Common myeloid progenitor, CD34-positive (primary cell): ENCODE measurements around the gene RNF141.

Experiments
- CTCF ChIA-PET: fragments of 350-600 bp; sonication (Branson Sonifier 250); formaldehyde crosslinking; loops from one replicate; lab custom pipeline; 2021; ENCODE audit warnings: antibody characterized with exemption; lab: Charles Lee
- POLR2A ChIA-PET: fragments of 350-600 bp; sonication (Branson Sonifier 250); formaldehyde crosslinking; loops from one replicate; lab custom pipeline; 2021; ENCODE audit warnings: antibody characterized with exemption; lab: Charles Lee
- DNase-seq, 3 donors: peaks; one replicate each; pipeline versions ENCODE4 v3.0.0 to v3.0.0-alpha.2; 2013
- H3K27ac ChIP-seq, 2 experiments: 1 replicate in 1 of 2; 2 replicates in 1 of 2; pipeline ENCODE4 v1.7.0; 2013; ENCODE audit warnings: inconsistent platforms in 2 of 2, low read length in 2 of 2, mild to moderate bottlenecking in 2 of 2, low read depth in 1 of 2, moderate library complexity in 1 of 2; ENCODE audit not compliant: severe bottlenecking in 2 of 2, insufficient read depth in 1 of 2, poor library complexity in 1 of 2
- H3K27me3 ChIP-seq, 5 experiments: replicated peaks in 2 of 5; 1 replicate in 3 of 5; 2 replicates in 2 of 5; pipeline versions ENCODE4 v1.6.1 to v1.7.0; 2013; ENCODE audit warnings: low read length in 4 of 5, mild to moderate bottlenecking in 2 of 5, moderate library complexity in 2 of 5, inconsistent platforms in 1 of 5; ENCODE audit not compliant: insufficient read depth in 5 of 5, control insufficient read depth in 4 of 5
- H3K36me3 ChIP-seq, 4 experiments: 1 replicate in 2 of 4; 2 replicates in 2 of 4; pipeline versions ENCODE4 v1.6.1 to v1.7.0; 2013; ENCODE audit warnings: low read length in 3 of 4, control low read depth in 1 of 4, mild to moderate bottlenecking in 1 of 4; ENCODE audit not compliant: control insufficient read depth in 4 of 4, insufficient read depth in 4 of 4
- H3K4me1 ChIP-seq, 4 experiments: 1 replicate in 3 of 4; 2 replicates in 1 of 4; pipeline versions ENCODE4 v1.6.1 to v1.7.1; 2013; ENCODE audit warnings: low read length in 3 of 4, mild to moderate bottlenecking in 3 of 4, control low read depth in 1 of 4, inconsistent platforms in 1 of 4, moderate library complexity in 1 of 4; ENCODE audit not compliant: control insufficient read depth in 4 of 4, insufficient read depth in 4 of 4; ENCODE audit errors: control extremely low read depth in 1 of 4
- H3K4me3 ChIP-seq, 7 experiments: 1 replicate in 4 of 7; 2 replicates in 3 of 7; pipeline versions ENCODE4 v1.5.1 to v1.7.0; 2013; ENCODE audit warnings: mild to moderate bottlenecking in 7 of 7, low read length in 6 of 7, moderate library complexity in 6 of 7, inconsistent platforms in 2 of 7, low read depth in 2 of 7, control low read depth in 1 of 7; ENCODE audit not compliant: insufficient read depth in 4 of 7, control insufficient read depth in 1 of 7; ENCODE audit errors: extremely low read depth in 1 of 7
- H3K9me3 ChIP-seq, 5 experiments: 1 replicate in 4 of 5; 2 replicates in 1 of 5; pipeline versions ENCODE4 v1.6.1 to v1.7.1; 2013; ENCODE audit warnings: low read length in 4 of 5, mild to moderate bottlenecking in 2 of 5, inconsistent platforms in 1 of 5, low read depth in 1 of 5, moderate library complexity in 1 of 5; ENCODE audit not compliant: control insufficient read depth in 4 of 5, insufficient read depth in 2 of 5; ENCODE audit errors: control extremely low read depth in 1 of 5
- WGBS: methylation state at CpG from one replicate; pipeline ENCODE4 v1.1.5; 2013; ENCODE audit not compliant: insufficient coverage; 5-methylcytosine and 5-hydroxymethylcytosine counted together

RNF141 gene

GRCh38 chr11:10498022-10498400, 43.0 kb downstream of the RNF141 start:
- CTCF ChIA-PET, result interaction anchor here (0.6 to 2.0 kb wide), 5 partner anchors 9 to 96 kb away, joined by 3 to 6 read pairs (median 4); no protein-coding TSS in a partner anchor
- POLR2A ChIA-PET, result no interaction called here
- WGBS, result 100% methylated on average over 7 of the region's 7 CpGs
- DNase-seq, result no peak
- Histone ChIP-seq H3K4me1 (peaks cover 0 to 10% (median 8%) of the 10 kb centered on the region in 4 experiments), H3K27me3 (no peaks in the 10 kb centered on the region), H3K4me3 (no peak overlapping the region), H3K9me3 (peaks cover 0 to 3% (median 0%) of the 10 kb centered on the region in 5 experiments), H3K27ac (no peak overlapping the region), H3K36me3 (peaks cover 38 to 97% (median 78%) of the 10 kb centered on the region in 4 experiments)

DNA sequence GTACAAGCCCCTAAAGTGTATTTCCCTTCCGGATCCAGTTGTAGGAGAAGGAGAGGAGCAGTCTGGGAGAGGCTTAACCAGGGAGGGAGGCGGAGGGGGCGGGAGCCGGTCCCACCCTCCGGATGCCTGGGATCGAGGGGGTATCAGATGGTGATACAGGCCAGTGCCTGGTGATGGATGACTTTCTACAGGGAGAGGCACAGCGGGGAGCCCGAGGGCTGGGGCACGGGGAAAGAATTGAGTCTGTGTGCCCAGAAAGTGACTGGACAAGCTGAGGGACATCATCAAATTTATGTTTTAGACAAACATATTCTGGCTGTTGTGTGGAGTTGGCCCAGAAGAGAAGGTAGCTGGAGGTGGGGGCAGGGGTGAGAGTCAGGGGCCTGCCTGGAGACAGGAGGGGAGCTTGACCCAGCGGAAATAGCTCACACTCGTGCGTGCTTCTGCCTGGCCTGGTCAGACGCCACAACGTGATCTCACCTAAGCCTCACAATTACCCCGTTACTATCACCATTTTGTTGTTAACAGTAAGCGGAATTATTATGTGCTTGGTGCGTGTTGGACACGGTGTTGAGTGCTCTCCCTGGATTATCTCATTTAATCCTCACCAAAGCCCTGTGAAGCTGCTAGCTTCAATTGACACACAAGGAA, 43.5 kb downstream of the RNF141 start:
- H3K4me1 ChIP-seq, result peaks cover 0 to 5% (median 3%) of the 10 kb centered on the region in 4 experiments
- WGBS, result 98% methylated on average over 9 of the region's 18 CpGs
- POLR2A ChIA-PET, result no interaction called here
- no peak overlapping the region for H3K4me3 ChIP-seq
- CTCF ChIA-PET, result interaction anchor here (0.6 to 2.0 kb wide), 4 partner anchors 9 to 96 kb away, joined by 3 to 6 read pairs (median 4); no protein-coding TSS in a partner anchor
- no peak overlapping the region for H3K27ac ChIP-seq
- peaks cover 0 to 3% (median 0%) of the 10 kb centered on the region in 5 experiments for H3K9me3 ChIP-seq
- H3K36me3 ChIP-seq, result peaks cover 38 to 98% (median 76%) of the 10 kb centered on the region in 4 experiments
- DNase-seq, result no peak
- H3K27me3 ChIP-seq, result no peaks in the 10 kb centered on the region

GRCh38 chr11:10496296-10496936, 44.6 kb downstream of the RNF141 start:
- CTCF ChIA-PET, result interaction anchor here (1.0 to 2.0 kb wide), 6 partner anchors 8 to 95 kb away, joined by 3 to 6 read pairs (median 4); partner anchors contain the start of gene RNF141
- Histone ChIP-seq H3K4me3 (no peak overlapping the region), H3K36me3 (peaks cover 36 to 98% (median 78%) of the 10 kb centered on the region in 4 experiments), H3K27me3 (no peaks in the 10 kb centered on the region), H3K9me3 (peaks cover 0 to 3% (median 0%) of the 10 kb centered on the region in 5 experiments), H3K27ac (no peak overlapping the region), H3K4me1 (no peaks in the 10 kb centered on the region)
- POLR2A ChIA-PET, result no interaction called here
- 100% methylated on average over 3 of the region's 4 CpGs for WGBS
- no peak for DNase-seq

DNA sequence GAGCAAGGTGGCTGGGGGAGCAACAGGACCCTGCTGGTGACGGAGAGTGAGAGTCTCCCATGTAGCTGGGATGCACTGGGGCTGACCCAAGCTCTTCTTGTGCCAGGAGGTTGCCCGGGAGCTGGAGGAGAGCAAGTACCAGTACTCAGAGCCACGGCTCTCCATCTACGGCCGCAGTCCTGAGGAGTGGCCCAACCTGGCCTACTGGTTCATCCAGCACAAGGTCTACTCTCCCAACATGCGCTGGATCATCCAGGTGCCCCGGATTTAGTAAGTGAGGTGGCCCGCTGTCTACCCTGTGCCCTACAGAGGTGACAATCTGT, 45.6 kb downstream of the RNF141 start:
- WGBS, result 100% methylated on average over 6 of the region's 8 CpGs
- H3K4me1 ChIP-seq, result no peaks in the 10 kb centered on the region
- no peaks in the 10 kb centered on the region for H3K27me3 ChIP-seq
- H3K36me3 ChIP-seq, result peaks cover 36 to 98% (median 76%) of the 10 kb centered on the region in 4 experiments
- H3K9me3 ChIP-seq, result peaks cover 0 to 3% (median 0%) of the 10 kb centered on the region in 5 experiments
- H3K4me3 ChIP-seq, result no peak overlapping the region
- POLR2A ChIA-PET, result no interaction called here
- no peak for DNase-seq
- no peak overlapping the region for H3K27ac ChIP-seq
- CTCF ChIA-PET, result interaction anchor here (1.0 to 1.9 kb wide), 7 partner anchors 13 to 159 kb away, joined by 3 to 5 read pairs (median 3); partner anchors contain the start of gene RNF141

- Histone ChIP-seq H3K27me3 (no peaks in the 10 kb centered on the region), H3K9me3 (peaks cover 0 to 3% (median 0%) of the 10 kb centered on the region in 5 experiments), H3K4me3 (no peak overlapping the region), H3K27ac (no peak overlapping the region), H3K4me1 (no peaks in the 10 kb centered on the region), H3K36me3 (peaks cover 37 to 98% (median 74%) of the 10 kb centered on the region in 4 experiments)
- ChIA-PET CTCF (interaction anchor here (0.9 to 1.9 kb wide), 7 partner anchors 11 to 160 kb away, joined by 3 to 5 read pairs (median 3); partner anchors contain the start of gene RNF141), POLR2A (no interaction called here)
- no peak for DNase-seq
- 97% methylated on average over 9 of the region's 14 CpGs for WGBS
Observed at GRCh38 chr11:10494636-10495463, 46.1 kb downstream of the RNF141 start.

DNA sequence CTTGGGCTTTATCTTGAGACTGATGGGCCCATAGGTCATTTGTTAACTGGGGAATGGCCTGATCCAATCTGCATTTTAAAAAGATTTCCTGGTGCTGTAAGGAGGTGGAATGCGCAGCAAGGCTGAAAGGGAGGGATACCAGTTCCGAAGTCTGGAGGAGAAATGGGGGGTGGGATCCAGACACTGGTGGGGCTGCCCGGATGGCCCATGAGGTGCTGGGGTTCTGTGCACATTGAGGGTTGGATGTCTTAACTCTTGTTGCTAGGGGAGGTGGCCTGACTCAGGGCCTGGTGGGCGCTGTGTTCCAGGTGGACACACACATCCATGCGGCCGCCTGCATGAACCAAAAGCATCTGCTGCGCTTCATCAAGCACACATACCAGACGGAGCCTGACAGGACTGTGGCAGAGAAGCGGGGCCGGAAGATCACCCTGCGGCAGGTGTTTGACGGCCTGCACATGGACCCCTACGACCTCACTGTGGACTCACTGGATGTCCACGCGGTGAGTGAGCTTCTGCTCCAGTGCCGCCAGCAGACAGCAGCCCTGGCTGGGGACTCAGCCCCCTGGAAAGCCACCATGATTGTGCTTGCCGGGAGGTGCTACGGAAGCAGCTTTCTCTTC, 47.8 kb downstream of the RNF141 start:
- H3K27me3 ChIP-seq, result no peaks in the 10 kb centered on the region
- peaks cover 0 to 3% (median 0%) of the 10 kb centered on the region in 5 experiments for H3K9me3 ChIP-seq
- no peak overlapping the region for H3K4me3 ChIP-seq
- H3K27ac ChIP-seq, result no peak overlapping the region
- no peaks in the 10 kb centered on the region for H3K4me1 ChIP-seq
- DNase-seq, result no peak
- POLR2A ChIA-PET, result no interaction called here
- CTCF ChIA-PET, result interaction anchor here (1.0 kb wide), 1 partner anchor 14 kb away, joined by 4 read pairs; no protein-coding TSS in a partner anchor
- 98% methylated on average over 18 of the region's 18 CpGs for whole genome bisulfite sequencing
- H3K36me3 ChIP-seq, result peaks cover 43 to 97% (median 76%) of the 10 kb centered on the region in 4 experiments
